ENCODE measurements around the gene TSPEAR.

The TSPEAR gene

DNA sequence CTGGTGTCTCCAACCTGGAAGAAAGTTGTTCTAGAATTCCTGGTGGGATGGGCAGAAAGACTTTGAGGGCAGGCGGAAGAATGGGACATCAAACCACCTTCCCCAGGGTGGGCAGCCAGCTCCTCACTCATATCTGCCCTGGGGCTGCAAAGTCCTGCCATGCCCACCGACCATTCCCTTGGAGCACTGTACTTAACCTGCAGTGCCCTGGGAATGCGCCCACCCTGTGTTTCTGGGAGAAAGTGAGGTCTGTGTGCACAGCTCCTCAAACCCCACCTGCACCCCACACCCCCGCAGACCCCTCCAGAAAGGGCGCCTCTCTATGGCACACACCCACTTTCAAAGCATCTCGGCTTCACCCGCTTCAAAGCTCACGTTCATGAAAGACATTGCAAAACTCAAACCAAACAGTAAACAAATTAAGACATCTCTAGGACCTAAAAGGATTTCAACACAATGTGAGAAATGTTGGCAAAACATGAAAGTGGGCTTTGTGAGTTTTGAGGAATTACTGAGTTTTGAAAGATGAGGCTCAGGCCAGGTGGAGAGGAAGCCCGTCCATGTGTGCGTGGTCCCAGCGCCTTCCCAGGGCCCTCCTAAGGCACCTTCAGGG is 196.5 kb downstream of the TSPEAR start:
- no peak for TF ChIP-seq TAF1 (IDR thresholded peaks at IDR 0.05; ENCODE audit: borderline replicate concordance, insufficient read depth, low read length)

GRCh38 chr21:44514218-44514520 is 197.2 kb downstream of the TSPEAR start:
- no peak for TF ChIP-seq POLR2AphosphoS5 (IDR thresholded peaks at IDR 0.05; ENCODE audit: low read depth, low read length)
- no peak for TF ChIP-seq TAF1 (IDR thresholded peaks at IDR 0.05; ENCODE audit: borderline replicate concordance, insufficient read depth, low read length)
- no peak for TF ChIP-seq SIN3A (IDR thresholded peaks at IDR 0.05; ENCODE audit: borderline replicate concordance, insufficient read depth, low read length)
- TF ChIP-seq FOXP2 (optimal IDR thresholded peaks at IDR 0.05; ENCODE audit: borderline replicate concordance, extremely low read depth, extremely low read length, insufficient read depth): no peak

DNA sequence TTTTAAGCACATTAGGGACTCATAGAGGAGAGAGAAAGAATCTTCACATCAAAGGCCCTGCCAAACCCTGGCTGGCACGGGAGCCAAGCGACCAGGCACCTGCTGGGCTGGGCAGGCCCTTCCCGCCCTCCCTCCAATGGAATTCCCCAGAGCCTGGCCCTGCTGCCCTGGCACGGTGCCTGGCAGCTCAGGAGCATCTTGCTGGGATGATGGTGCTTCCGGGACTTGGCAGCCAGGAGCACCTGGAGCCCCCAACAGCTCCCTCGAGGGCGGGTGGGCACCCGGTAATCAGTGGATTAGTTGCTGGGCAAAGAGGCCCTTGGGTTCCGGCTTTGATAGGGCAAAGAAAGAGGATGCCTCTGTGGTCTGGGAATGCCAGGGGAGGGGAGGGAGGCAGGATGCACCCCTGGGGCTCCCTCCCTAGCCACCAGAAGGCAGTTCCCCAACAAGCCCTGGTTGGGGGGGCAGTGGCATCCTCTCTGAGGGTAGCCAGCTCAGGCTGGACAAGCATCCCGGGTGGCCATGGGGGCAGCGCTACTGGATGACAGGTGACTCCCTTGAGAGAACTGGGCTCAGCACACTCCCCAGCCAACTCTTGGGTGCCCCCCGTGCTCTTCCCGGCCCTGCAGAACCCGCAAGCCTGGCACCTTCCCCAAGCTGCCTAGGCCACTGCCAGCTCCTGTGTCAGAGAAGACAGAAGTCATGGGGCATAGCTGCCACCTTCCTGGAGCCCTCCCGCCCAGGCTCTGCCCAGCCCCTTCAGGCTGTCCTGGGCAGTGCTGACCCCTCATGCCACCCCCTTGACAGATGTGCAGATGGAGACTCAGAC is 197.8 kb downstream of the TSPEAR start:
- TF ChIP-seq SIN3A (IDR thresholded peaks at IDR 0.05; ENCODE audit: borderline replicate concordance, insufficient read depth, low read length) (no peak), TAF1 (IDR thresholded peaks at IDR 0.05; ENCODE audit: borderline replicate concordance, insufficient read depth, low read length) (no peak), POLR2AphosphoS5 (IDR thresholded peaks at IDR 0.05; ENCODE audit: low read depth, low read length) (no peak)

DNA sequence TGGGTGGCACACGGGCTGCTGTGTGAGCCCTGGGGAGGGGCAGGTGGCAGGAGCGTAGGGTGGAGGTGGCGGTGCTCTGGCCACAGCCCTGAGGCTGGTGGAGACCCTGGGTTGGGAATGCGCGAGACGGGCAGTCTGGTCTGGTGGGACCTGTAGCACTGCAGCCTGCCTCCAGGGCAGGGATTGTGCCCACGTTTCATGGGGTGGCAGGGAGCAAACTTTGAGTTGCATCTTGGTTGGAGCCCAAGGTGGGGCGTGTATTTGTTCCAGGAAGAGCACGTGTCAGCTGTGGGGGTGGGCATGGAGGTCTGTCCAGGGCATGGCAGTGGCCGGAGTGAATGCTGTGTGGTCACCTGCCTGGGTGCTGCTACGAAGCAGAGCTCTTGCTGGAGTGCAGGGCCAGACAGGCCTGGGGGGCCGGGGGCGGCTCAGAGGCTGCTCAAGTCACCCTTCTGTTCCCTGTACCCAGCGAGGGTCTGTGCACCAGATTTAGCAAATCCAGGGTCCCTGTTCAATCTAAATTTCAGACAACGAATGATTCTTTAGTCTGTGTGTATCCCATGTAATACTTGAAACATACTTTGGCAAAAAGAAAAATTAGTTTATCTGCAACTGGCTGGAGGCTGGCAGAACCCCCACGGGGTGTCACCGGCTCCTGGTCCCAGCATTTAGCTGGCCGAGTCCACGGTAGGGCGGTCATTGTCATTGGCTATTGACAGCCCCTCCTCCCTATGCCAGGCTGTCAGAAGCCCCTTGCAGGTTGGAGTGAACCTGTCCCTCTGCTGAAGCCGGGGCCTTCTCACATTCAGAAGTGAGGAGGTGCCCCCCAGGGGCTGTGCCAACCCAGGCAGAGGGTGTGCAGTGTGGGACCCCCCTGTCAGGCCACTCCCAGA is 198.6 kb downstream of the TSPEAR start:
- no peak for TF ChIP-seq FOXP2 (optimal IDR thresholded peaks at IDR 0.05; ENCODE audit: borderline replicate concordance, extremely low read depth, extremely low read length, insufficient read depth)
- no peak for TF ChIP-seq REST (IDR thresholded peaks at IDR 0.05; ENCODE audit: insufficient read depth in 1 of 2, low read depth in 2 of 2, low read length in 2 of 2)
- no peak for TF ChIP-seq TAF1 (IDR thresholded peaks at IDR 0.05; ENCODE audit: borderline replicate concordance, insufficient read depth, low read length)
- no peak for TF ChIP-seq POLR2AphosphoS5 (IDR thresholded peaks at IDR 0.05; ENCODE audit: low read depth, low read length)
- TF ChIP-seq SIN3A (IDR thresholded peaks at IDR 0.05; ENCODE audit: borderline replicate concordance, insufficient read depth, low read length): no peak

DNA sequence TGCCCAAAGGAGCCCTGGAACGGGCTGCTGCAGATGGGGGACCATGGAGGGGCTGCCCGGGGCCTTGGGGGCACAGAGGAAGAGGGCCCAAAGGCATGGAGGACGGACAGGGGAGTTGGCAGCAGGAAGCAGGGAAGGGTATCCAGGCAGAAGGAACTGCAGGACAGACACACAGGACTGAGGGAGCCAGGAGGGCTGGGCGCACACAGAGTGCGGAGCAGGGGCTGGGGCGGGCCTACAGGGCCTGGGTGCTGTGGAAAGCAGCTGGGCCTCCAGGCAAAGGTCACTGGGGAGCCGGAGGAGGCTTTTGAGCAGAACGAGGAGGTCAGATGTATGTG is 199.5 kb downstream of the TSPEAR start:
- no peak for TF ChIP-seq REST (IDR thresholded peaks at IDR 0.05; ENCODE audit: insufficient read depth in 1 of 2, low read depth in 2 of 2, low read length in 2 of 2)
- no peak for TF ChIP-seq TAF1 (IDR thresholded peaks at IDR 0.05; ENCODE audit: borderline replicate concordance, insufficient read depth, low read length)
- TF ChIP-seq SIN3A (IDR thresholded peaks at IDR 0.05; ENCODE audit: borderline replicate concordance, insufficient read depth, low read length): no peak
- no peak for TF ChIP-seq POLR2AphosphoS5 (IDR thresholded peaks at IDR 0.05; ENCODE audit: low read depth, low read length)
- no peak for TF ChIP-seq FOXP2 (optimal IDR thresholded peaks at IDR 0.05; ENCODE audit: borderline replicate concordance, extremely low read depth, extremely low read length, insufficient read depth)

DNA sequence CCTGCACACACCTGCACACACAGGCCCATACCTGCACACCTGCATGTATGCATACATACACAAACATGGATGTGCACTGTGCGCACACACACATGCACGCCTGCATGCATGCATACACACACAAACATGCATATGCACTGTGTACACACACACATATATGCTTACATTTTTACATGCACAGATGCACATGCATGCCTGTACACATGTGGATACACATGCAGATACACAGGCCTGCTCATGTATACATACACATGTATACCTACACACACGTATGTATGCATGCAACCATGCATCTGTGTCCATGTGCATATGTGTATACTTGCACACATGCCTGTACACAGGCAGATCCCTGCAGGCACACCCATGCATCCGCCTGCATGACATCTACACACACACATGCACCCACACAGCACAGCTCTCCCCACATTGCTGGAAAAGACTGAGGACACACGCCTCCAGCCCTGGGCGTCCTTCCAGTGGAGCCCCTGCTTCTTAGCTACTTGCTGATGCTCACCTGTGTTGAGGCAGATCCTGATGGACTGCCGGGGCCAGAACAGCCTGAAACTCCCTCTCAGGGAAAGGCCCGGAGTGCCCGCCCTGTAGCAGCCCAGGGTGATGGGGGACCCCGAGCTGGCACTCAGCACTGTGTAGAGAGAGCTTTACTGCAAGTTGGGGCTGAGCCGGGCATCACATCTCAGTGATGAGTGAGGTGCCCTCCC is 200.0 kb downstream of the TSPEAR start:
- TF ChIP-seq SIN3A (IDR thresholded peaks at IDR 0.05; ENCODE audit: borderline replicate concordance, insufficient read depth, low read length) (no peak), TAF1 (IDR thresholded peaks at IDR 0.05; ENCODE audit: borderline replicate concordance, insufficient read depth, low read length) (no peak), FOXP2 (optimal IDR thresholded peaks at IDR 0.05; ENCODE audit: borderline replicate concordance, extremely low read depth, extremely low read length, insufficient read depth) (no peak), REST (IDR thresholded peaks at IDR 0.05; ENCODE audit: insufficient read depth in 1 of 2, low read depth in 2 of 2, low read length in 2 of 2) (no peak), POLR2AphosphoS5 (IDR thresholded peaks at IDR 0.05; ENCODE audit: low read depth, low read length) (no peak)

All from PFSK-1 (cell line).